GM12874 (cell line): ENCODE data around the gene KRTAP3-3.

Experiments
- TF ChIP-seq, protein P1 (sequence below): IDR thresholded peaks from 2 replicates; pipeline ENCODE4 v1.5.1; 2011; ENCODE audit warnings: low read depth, mild to moderate bottlenecking, control low read depth, low read length, moderate library complexity; ENCODE audit not compliant: insufficient read depth

KRTAP3-3 gene

GRCh38 chr17:41013606-41014005, 19.6 kb upstream of the KRTAP3-3 start:
- TF ChIP-seq, protein P1, sequence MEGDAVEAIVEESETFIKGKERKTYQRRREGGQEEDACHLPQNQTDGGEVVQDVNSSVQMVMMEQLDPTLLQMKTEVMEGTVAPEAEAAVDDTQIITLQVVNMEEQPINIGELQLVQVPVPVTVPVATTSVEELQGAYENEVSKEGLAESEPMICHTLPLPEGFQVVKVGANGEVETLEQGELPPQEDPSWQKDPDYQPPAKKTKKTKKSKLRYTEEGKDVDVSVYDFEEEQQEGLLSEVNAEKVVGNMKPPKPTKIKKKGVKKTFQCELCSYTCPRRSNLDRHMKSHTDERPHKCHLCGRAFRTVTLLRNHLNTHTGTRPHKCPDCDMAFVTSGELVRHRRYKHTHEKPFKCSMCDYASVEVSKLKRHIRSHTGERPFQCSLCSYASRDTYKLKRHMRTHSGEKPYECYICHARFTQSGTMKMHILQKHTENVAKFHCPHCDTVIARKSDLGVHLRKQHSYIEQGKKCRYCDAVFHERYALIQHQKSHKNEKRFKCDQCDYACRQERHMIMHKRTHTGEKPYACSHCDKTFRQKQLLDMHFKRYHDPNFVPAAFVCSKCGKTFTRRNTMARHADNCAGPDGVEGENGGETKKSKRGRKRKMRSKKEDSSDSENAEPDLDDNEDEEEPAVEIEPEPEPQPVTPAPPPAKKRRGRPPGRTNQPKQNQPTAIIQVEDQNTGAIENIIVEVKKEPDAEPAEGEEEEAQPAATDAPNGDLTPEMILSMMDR, result no peak

GRCh38 chr17:41013181-41013580, 19.2 kb upstream of the KRTAP3-3 start:
- TF ChIP-seq, protein P1, result no peak

GRCh38 chr17:41012326-41013120, 18.6 kb upstream of the KRTAP3-3 start:
- TF ChIP-seq, protein P1, result no peak

DNA sequence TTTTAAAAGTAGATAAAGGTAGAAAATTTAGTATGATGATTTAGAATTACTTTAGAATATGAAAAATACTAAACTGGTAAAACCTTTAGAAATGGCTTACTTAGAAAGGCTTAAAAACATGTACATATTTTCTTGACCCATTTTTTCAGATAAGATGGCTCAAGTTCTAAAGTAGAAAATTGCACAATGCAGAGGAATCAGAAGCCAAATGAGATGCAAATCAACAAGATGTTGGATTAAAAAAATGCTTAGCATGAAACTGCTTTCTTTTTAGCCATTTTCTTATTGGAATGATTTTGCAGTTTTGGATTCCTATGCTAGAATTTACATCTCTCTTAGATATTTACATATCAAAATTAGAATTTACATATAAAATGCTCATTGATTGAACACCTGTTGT, 16.5 kb upstream of the KRTAP3-3 start:
- TF ChIP-seq, protein P1, result no peak

DNA sequence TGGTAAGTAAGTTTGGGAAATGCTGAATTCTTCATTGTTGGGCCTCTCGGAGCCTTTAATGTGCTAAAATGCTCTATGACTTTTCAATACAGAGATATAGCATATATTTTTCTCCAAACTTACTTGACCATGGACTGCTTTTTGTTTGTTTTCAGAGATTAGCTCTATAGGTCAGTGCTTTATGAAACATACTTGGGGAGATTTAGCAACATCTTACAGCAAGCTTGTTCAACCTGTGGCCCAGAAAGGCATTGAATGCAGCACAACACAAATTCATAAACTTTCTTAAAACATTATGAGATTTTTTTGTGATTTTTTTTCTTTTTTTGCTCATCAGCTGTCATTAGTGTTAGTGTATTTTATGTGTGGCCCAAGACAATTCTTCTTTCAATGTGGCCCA, 16.0 kb upstream of the KRTAP3-3 start:
- TF ChIP-seq, protein P1, result no peak

DNA sequence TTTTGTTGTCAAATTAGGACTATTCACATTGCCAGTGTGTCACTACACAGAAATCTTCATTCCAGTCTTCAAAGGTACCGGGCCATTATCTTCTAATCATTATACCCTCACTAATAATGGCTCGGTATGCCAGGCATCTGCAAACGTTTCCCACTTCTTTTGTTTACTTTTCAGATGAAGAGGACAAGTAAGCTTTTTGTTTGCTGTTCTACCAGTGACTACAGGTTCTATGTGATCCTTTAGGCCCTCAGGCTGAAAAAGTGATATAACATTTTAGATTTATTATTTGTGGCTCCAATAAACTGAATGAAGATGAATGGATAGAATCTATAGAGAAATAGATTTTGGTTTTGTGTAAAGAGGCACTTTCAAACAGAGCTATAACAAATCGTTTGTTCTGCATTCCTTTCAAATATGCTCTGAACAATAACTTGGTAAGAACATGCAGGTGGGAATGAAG, 15.4 kb upstream of the KRTAP3-3 start:
- TF ChIP-seq, protein P1, result no peak

DNA sequence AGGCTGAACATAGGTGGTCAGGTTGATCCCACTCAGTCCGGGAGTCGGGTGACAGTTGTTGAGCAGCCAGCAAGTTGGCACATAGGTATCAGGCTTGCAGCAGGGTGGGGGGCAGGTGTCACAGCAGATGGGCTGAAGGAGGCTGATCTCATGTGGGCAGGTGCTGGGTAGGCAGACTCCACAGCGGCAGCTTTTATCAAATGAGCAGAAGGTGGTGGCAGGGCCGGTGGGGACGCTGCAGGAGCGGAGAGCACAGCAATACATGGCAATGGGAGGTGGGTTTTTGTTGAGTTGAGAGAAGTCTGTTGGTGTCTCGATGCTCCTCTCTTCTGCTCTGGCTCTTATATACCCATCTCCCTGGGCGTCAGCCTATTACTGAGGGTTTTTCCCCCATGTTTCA, 14.8 kb upstream of the KRTAP3-3 start, which contains the start of gene KRTAP3-1:
KRTAP3-1 (minus strand) TSS at position 318 of the 400 bp plus-strand sequence; CDS start at position 264, 54 bp downstream.
- TF ChIP-seq, protein P1, result no peak
